HFFc6 (cell line): ENCODE data around the gene SLC6A17. TPM values are rescaled to one million over a fixed set of nuclear protein-coding genes. Genes with fewer than 3 reads are reported as not detected.

Experiments
- DNase-seq: peaks from one replicate; pipeline ENCODE4 v3.0.0-alpha.2; 2018
- H3K27ac Mint-ChIP-seq: 2 replicates; pipeline ENCODE4 v1.8.0; 2020; ENCODE audit warnings: mild to moderate bottlenecking, mixed read lengths
- H3K27me3 Mint-ChIP-seq: 2 replicates; pipeline ENCODE4 v1.8.0; 2021; ENCODE audit warnings: mild to moderate bottlenecking, moderate library complexity, mixed read lengths; ENCODE audit not compliant: insufficient read depth
- H3K36me3 Mint-ChIP-seq: 2 replicates; pipeline ENCODE4 v1.8.0; 2021; ENCODE audit warnings: low read depth, mixed read lengths
- H3K4me1 Mint-ChIP-seq: 2 replicates; pipeline ENCODE4 v1.8.0; 2020; ENCODE audit warnings: low read depth, mixed read lengths
- H3K4me3 Mint-ChIP-seq: 2 replicates; pipeline ENCODE4 v1.8.0; 2020; ENCODE audit warnings: mild to moderate bottlenecking, moderate library complexity, mixed read lengths
- H3K9me3 Mint-ChIP-seq: 2 replicates; pipeline ENCODE4 v1.8.0; 2020; ENCODE audit warnings: mild to moderate bottlenecking, mixed read lengths
- CTCF ChIP-seq: fragments of 200-600 bp; sonication (generic); IDR thresholded peaks from 2 replicates; pipeline ENCODE4 v1.5.0; 2021; ENCODE audit warnings: antibody characterized with exemption, mild to moderate bottlenecking
- total RNA-seq, 6 experiments: library from RNA; stranded (reverse); fragmentation: NEBNext Ultra II Directional; extraction: Animal tissue kit (Norgen Biotek cat#: 25700); gene quantifications; 2 replicates in 1 of 6; 3 replicates in 5 of 6; pipeline ENCODE4 v1.2.3, GENCODE V29; 2021

SLC6A17 gene
- total RNA-seq, 6 experiments from 2014 or later, result 1.7 to 5.3 (median 2.0) TPM

- H3K27me3 Mint-ChIP-seq, result peaks cover 45% of the 10 kb centered on the region
- H3K4me1 Mint-ChIP-seq, result no peaks in the 10 kb centered on the region; the same call in 1 of the 2 replicates
- H3K27ac Mint-ChIP-seq, result no peak overlapping the region
- no peak for DNase-seq
- no peak overlapping the region for H3K4me3 Mint-ChIP-seq
- H3K9me3 Mint-ChIP-seq, result no peaks in the 10 kb centered on the region
- H3K36me3 Mint-ChIP-seq, result no peaks in the 10 kb centered on the region
- TF ChIP-seq CTCF, result no peak
Observed at GRCh38 chr1:110135246-110135645, 15.0 kb upstream of the SLC6A17 start.

- no peak for DNase-seq
- H3K4me1 Mint-ChIP-seq, result no peaks in the 10 kb centered on the region; the same call in 1 of the 2 replicates
- H3K27me3 Mint-ChIP-seq, result peaks cover 43% of the 10 kb centered on the region
- H3K36me3 Mint-ChIP-seq, result no peaks in the 10 kb centered on the region
- H3K27ac Mint-ChIP-seq, result no peak overlapping the region
- no peaks in the 10 kb centered on the region for H3K9me3 Mint-ChIP-seq
- no peak for TF ChIP-seq CTCF
- H3K4me3 Mint-ChIP-seq, result no peak overlapping the region
Observed at GRCh38 chr1:110135666-110136065, 14.6 kb upstream of the SLC6A17 start.

GRCh38 chr1:110136911-110137310 is 13.4 kb upstream of the SLC6A17 start:
- DNase-seq, result no peak
- H3K4me1 Mint-ChIP-seq, result no peaks in the 10 kb centered on the region; the same call in 1 of the 2 replicates
- TF ChIP-seq CTCF, result no peak
- H3K27ac Mint-ChIP-seq, result no peak overlapping the region
- no peak overlapping the region for H3K4me3 Mint-ChIP-seq
- H3K9me3 Mint-ChIP-seq, result no peaks in the 10 kb centered on the region
- H3K36me3 Mint-ChIP-seq, result no peaks in the 10 kb centered on the region
- peaks cover 47% of the 10 kb centered on the region for H3K27me3 Mint-ChIP-seq

GRCh38 chr1:110138956-110139355 is 11.3 kb upstream of the SLC6A17 start:
- no peak overlapping the region for H3K4me3 Mint-ChIP-seq
- no peak for DNase-seq
- H3K27me3 Mint-ChIP-seq, result peaks cover 61% of the 10 kb centered on the region
- no peaks in the 10 kb centered on the region for H3K36me3 Mint-ChIP-seq
- no peaks in the 10 kb centered on the region; the same call in 1 of the 2 replicates for H3K4me1 Mint-ChIP-seq
- no peaks in the 10 kb centered on the region for H3K9me3 Mint-ChIP-seq
- H3K27ac Mint-ChIP-seq, result no peak overlapping the region
- no peak for TF ChIP-seq CTCF

GRCh38 chr1:110144366-110144765 is 5.9 kb upstream of the SLC6A17 start:
- no peak for TF ChIP-seq CTCF
- Mint-ChIP-seq H3K4me1 (no peaks in the 10 kb centered on the region), H3K27ac (no peak overlapping the region), H3K4me3 (no peak overlapping the region), H3K27me3 (peaks cover 33% of the 10 kb centered on the region), H3K36me3 (no peaks in the 10 kb centered on the region), H3K9me3 (no peaks in the 10 kb centered on the region)
- no peak for DNase-seq

GRCh38 chr1:110148961-110149360 is 1.3 kb upstream of the SLC6A17 start:
- peaks cover 9% of the 10 kb centered on the region for H3K27me3 Mint-ChIP-seq

More at GRCh38 chr1:110148961-110149360, 1.3 kb upstream of the SLC6A17 start:
- H3K27ac Mint-ChIP-seq, result no peak overlapping the region
- H3K4me1 Mint-ChIP-seq, result peaks cover 17% of the 10 kb centered on the region
- H3K4me3 Mint-ChIP-seq, result no peak overlapping the region
- peak; percentile 73 for TF ChIP-seq CTCF
- DNase-seq, result peak; percentile 17
- H3K9me3 Mint-ChIP-seq, result no peaks in the 10 kb centered on the region
- H3K36me3 Mint-ChIP-seq, result no peaks in the 10 kb centered on the region
